Measurements from ENCODE around the gene KCNIP1. TPM values are rescaled to one million over a fixed set of nuclear protein-coding genes. Genes with fewer than 3 reads are reported as not detected.

KCNIP1 gene
- total RNA-seq, 4 donors from 2014 or later: 0.34 TPM; not detected in 3

DNA sequence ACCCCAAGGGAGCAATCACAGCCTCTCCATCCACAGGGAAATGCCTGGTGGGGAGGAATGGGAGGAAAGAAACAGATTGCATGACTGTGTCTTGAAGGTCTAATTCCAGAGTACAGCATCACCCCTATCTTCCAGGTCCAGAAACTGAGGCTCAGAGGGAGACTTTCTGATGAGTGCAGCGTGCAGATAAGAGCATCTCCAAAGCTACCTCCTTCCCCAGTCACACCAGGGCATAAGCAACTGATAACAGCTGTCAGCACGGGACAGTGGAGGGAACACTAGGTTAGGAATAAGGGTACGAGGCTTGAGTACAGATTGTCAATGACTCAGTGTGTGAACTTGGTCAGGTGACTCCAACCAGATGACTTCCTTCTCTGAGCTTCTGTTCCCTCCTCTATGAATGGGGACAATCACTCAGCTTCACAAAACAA, 126.9 kb downstream of the KCNIP1 start:
- H3K27me3 ChIP-seq: no peaks in the 10 kb centered on the region
- H3K36me3 ChIP-seq: no peaks in the 10 kb centered on the region
- peaks cover 18% of the 10 kb centered on the region for H3K4me1 ChIP-seq
- TF ChIP-seq POLR2A (IDR thresholded peaks at IDR 0.05) (no peak), POLR2AphosphoS5 (IDR thresholded peaks at IDR 0.05) (no peak), EP300 (IDR thresholded peaks at IDR 0.05) (no peak), CTCF (IDR thresholded peaks at IDR 0.05) (no peak)
- no peaks in the 10 kb centered on the region for H3K9me3 ChIP-seq
- no peak overlapping the region for H3K27ac ChIP-seq
- no peak overlapping the region for H3K4me3 ChIP-seq
- no peak for DNase-seq (ENCODE audit: low spot score in 2 of 2)
- WGBS: 65% methylated on average over 3 of the region's 3 CpGs

DNA sequence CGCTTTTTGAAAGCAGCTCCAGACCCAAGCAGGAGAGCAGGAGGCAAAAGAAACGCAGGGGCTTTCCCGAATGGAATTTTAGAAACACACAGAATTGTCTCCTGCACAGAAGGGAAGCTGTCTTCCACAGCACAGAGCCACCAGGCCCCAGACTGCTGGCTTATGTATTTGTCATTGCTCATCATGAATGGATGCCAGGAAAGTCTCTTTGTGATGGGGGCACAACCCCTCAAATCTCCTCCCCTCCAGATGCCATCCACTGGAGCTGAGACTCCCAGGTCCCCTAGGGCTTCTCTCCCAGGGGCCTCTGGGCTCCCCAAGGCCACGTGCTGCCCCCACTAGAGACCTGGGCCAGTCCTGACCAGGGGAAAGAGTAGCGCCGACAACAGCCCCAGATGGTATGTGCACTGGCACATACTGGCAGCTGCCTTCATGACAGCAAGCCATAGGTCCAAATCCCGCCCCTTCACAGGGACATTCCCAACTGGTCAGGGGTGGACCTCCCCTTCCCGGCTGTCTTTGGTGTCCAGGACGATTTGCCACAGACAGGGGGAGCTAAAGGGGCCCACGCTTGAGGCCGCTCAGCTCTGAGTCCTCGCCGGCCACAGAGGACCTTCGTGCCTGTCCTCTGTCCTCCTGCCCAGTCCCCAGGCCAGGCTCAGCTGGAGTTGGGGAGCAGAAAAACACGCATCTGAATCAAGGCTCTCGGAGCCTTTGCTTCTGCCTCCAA, 127.8 kb downstream of the KCNIP1 start:
- Histone ChIP-seq H3K9me3 (no peaks in the 10 kb centered on the region), H3K4me3 (no peak overlapping the region), H3K4me1 (peaks cover 18% of the 10 kb centered on the region), H3K27ac (no peak overlapping the region), H3K36me3 (no peaks in the 10 kb centered on the region), H3K27me3 (no peaks in the 10 kb centered on the region)
- TF ChIP-seq EP300 (IDR thresholded peaks at IDR 0.05) (no peak), POLR2AphosphoS5 (IDR thresholded peaks at IDR 0.05) (no peak), CTCF (IDR thresholded peaks at IDR 0.05) (no peak), POLR2A (IDR thresholded peaks at IDR 0.05) (no peak)
- WGBS: 48% methylated on average over 11 of the region's 16 CpGs
- no peak for DNase-seq (ENCODE audit: low spot score in 2 of 2)

- no peak overlapping the region for H3K4me3 ChIP-seq
- DNase-seq (ENCODE audit: low spot score in 2 of 2): no peak
- H3K27ac ChIP-seq: no peak overlapping the region
- peaks cover 18% of the 10 kb centered on the region for H3K4me1 ChIP-seq
- H3K36me3 ChIP-seq: no peaks in the 10 kb centered on the region
- WGBS: 39% methylated on average over 13 of the region's 19 CpGs
- H3K9me3 ChIP-seq: no peaks in the 10 kb centered on the region
- TF ChIP-seq CTCF (IDR thresholded peaks at IDR 0.05): no peak
- TF ChIP-seq POLR2A (IDR thresholded peaks at IDR 0.05): no peak
- no peak for TF ChIP-seq POLR2AphosphoS5 (IDR thresholded peaks at IDR 0.05)
- no peak for TF ChIP-seq EP300 (IDR thresholded peaks at IDR 0.05)
- H3K27me3 ChIP-seq: no peaks in the 10 kb centered on the region
These were observed 128.6 kb downstream of the KCNIP1 start for GRCh38 chr5:170632266-170632984.

DNA sequence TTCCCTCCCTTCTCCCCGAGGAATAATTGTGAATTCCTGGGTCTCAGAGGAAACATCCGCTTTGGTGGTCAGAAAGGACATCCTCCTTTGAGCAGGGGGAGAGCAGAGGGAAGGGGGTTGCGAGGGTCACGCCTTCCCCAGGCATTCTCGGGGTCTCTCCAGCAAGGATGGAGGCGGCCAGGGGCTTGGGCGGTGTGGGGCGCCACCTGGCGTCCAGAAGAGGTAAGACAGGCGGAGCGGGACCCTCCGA, 129.1 kb downstream of the KCNIP1 start:
- no peak overlapping the region for H3K27ac ChIP-seq
- no peaks in the 10 kb centered on the region for H3K9me3 ChIP-seq
- TF ChIP-seq CTCF (IDR thresholded peaks at IDR 0.05) (peak; percentile 73 to 94), EP300 (IDR thresholded peaks at IDR 0.05) (no peak)
- H3K36me3 ChIP-seq: no peaks in the 10 kb centered on the region
- WGBS: 2% methylated on average over 9 of the region's 12 CpGs
- peak in 1 of 2 donors; percentile 80 for DNase-seq (ENCODE audit: low spot score in 2 of 2)
- H3K4me3 ChIP-seq: peak overlapping the region; percentile 3
- H3K27me3 ChIP-seq: no peaks in the 10 kb centered on the region
- peaks cover 18% of the 10 kb centered on the region for H3K4me1 ChIP-seq

- no peak for DNase-seq (ENCODE audit: low spot score in 2 of 2)
- H3K27ac ChIP-seq: peak overlapping the region; percentile 37
- TF ChIP-seq EP300 (IDR thresholded peaks at IDR 0.05) (no peak), POLR2AphosphoS5 (IDR thresholded peaks at IDR 0.05) (no peak), POLR2A (IDR thresholded peaks at IDR 0.05) (no peak), CTCF (IDR thresholded peaks at IDR 0.05) (no peak)
- H3K4me1 ChIP-seq: peaks cover 18% of the 10 kb centered on the region
- peak overlapping the region; percentile 3 for H3K4me3 ChIP-seq
- H3K27me3 ChIP-seq: no peaks in the 10 kb centered on the region
- H3K36me3 ChIP-seq: no peaks in the 10 kb centered on the region
- 5% methylated on average over 19 of the region's 25 CpGs for WGBS
- no peaks in the 10 kb centered on the region for H3K9me3 ChIP-seq
These were observed 129.6 kb downstream of the KCNIP1 start for GRCh38 chr5:170633235-170634081.
